Measurements from ENCODE around the gene CNTN4. TPM values are rescaled to one million over a fixed set of nuclear protein-coding genes. Genes with fewer than 3 reads are reported as not detected.

The CNTN4 gene
- total RNA-seq, 2 experiments from 2014 or later, result not detected

DNA sequence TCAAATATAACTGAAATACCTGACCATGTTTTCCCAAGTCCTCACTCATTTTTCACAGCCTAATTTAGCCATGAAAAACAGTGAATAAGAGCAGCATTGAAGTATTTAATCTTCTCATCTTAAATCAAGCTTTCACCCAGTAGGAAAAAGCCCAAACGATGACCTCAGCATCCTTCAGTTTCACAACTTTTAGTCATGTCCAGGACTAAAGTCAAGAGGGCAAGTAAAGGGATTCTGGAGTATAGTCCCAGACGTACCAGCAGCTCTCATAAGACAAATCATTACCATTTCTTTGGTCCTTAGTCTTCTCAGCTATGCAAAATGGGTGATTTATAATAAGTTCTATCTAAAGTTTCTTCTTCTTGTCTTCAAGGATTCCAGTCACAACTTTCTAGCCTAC is 774.2 kb downstream of the CNTN4 start:
- no peak overlapping the region for H3K4me3 Mint-ChIP-seq
- POLR2A ChIA-PET, result no interaction called here
- H3K36me3 Mint-ChIP-seq (ENCODE audit: low read depth), result no peaks in the 10 kb centered on the region
- no peaks in the 10 kb centered on the region for H3K4me1 Mint-ChIP-seq (ENCODE audit: low read depth)
- no peak for DNase-seq
- H3K9me3 Mint-ChIP-seq, result no peaks in the 10 kb centered on the region
- TF ChIP-seq, protein P1, sequence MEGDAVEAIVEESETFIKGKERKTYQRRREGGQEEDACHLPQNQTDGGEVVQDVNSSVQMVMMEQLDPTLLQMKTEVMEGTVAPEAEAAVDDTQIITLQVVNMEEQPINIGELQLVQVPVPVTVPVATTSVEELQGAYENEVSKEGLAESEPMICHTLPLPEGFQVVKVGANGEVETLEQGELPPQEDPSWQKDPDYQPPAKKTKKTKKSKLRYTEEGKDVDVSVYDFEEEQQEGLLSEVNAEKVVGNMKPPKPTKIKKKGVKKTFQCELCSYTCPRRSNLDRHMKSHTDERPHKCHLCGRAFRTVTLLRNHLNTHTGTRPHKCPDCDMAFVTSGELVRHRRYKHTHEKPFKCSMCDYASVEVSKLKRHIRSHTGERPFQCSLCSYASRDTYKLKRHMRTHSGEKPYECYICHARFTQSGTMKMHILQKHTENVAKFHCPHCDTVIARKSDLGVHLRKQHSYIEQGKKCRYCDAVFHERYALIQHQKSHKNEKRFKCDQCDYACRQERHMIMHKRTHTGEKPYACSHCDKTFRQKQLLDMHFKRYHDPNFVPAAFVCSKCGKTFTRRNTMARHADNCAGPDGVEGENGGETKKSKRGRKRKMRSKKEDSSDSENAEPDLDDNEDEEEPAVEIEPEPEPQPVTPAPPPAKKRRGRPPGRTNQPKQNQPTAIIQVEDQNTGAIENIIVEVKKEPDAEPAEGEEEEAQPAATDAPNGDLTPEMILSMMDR (IDR thresholded peaks at IDR 0.05), result no peak
- intact Hi-C loops (cut with micrococcal nuclease), result no loop called here
- peaks cover 10% of the 10 kb centered on the region for H3K27me3 Mint-ChIP-seq
- no peak overlapping the region for H3K27ac Mint-ChIP-seq
- CTCF ChIA-PET, result no interaction called here
- ATAC-seq, result no peak

DNA sequence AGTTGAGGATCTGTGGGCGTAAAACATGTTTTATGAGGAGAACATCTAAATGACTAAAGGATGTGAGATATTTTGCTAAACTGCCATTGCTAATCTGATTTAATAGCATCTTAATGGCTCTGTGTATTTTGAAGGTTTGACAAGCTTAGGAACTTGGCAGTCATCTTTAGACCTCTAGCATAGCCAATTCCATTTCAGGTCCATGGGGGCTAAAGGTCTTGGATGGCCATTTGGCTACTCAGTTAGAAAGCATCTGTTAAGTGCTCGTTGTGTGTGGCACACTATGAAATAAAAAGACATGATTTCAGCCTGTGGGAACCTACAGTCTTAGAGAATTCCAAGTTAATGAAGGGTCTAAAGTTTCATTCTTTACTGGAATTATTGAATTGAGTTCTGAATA is 775.3 kb downstream of the CNTN4 start:
- no peak for DNase-seq
- TF ChIP-seq, protein P1 (IDR thresholded peaks at IDR 0.05), result no peak
- Mint-ChIP-seq H3K27ac (no peak overlapping the region), H3K4me1 (ENCODE audit: low read depth) (no peaks in the 10 kb centered on the region), H3K36me3 (ENCODE audit: low read depth) (no peaks in the 10 kb centered on the region), H3K27me3 (peaks cover 10% of the 10 kb centered on the region), H3K9me3 (no peaks in the 10 kb centered on the region), H3K4me3 (no peak overlapping the region)
- ATAC-seq, result no peak
- POLR2A ChIA-PET, result no interaction called here
- CTCF ChIA-PET, result no interaction called here
- intact Hi-C loops (cut with micrococcal nuclease), result no loop called here

GRCh38 chr3:2875699-2876098 is 777.0 kb downstream of the CNTN4 start:
- intact Hi-C loops (cut with micrococcal nuclease), result no loop called here
- H3K27ac Mint-ChIP-seq, result no peak overlapping the region

GRCh38 chr3:2876362-2876761 is 777.7 kb downstream of the CNTN4 start:
- DNase-seq, result no peak
- TF ChIP-seq, protein P1 (IDR thresholded peaks at IDR 0.05), result no peak
- H3K36me3 Mint-ChIP-seq (ENCODE audit: low read depth), result no peaks in the 10 kb centered on the region
- no peak for ATAC-seq
- H3K9me3 Mint-ChIP-seq, result no peaks in the 10 kb centered on the region
- intact Hi-C loops (cut with micrococcal nuclease), result no loop called here
- CTCF ChIA-PET, result no interaction called here
- H3K27me3 Mint-ChIP-seq, result peaks cover 8% of the 10 kb centered on the region
- POLR2A ChIA-PET, result no interaction called here
- no peak overlapping the region for H3K27ac Mint-ChIP-seq
- H3K4me3 Mint-ChIP-seq, result no peak overlapping the region
- H3K4me1 Mint-ChIP-seq (ENCODE audit: low read depth), result no peaks in the 10 kb centered on the region

More at GRCh38 chr3:2875699-2876098, 777.0 kb downstream of the CNTN4 start:
- ATAC-seq (no peak), DNase-seq (no peak)
- no peaks in the 10 kb centered on the region for H3K9me3 Mint-ChIP-seq
- TF ChIP-seq, protein P1 (IDR thresholded peaks at IDR 0.05), result no peak
- peaks cover 8% of the 10 kb centered on the region for H3K27me3 Mint-ChIP-seq
- H3K4me1 Mint-ChIP-seq (ENCODE audit: low read depth), result no peaks in the 10 kb centered on the region
- no peaks in the 10 kb centered on the region for H3K36me3 Mint-ChIP-seq (ENCODE audit: low read depth)
- CTCF ChIA-PET, result no interaction called here
- H3K4me3 Mint-ChIP-seq, result no peak overlapping the region
- POLR2A ChIA-PET, result no interaction called here

DNA sequence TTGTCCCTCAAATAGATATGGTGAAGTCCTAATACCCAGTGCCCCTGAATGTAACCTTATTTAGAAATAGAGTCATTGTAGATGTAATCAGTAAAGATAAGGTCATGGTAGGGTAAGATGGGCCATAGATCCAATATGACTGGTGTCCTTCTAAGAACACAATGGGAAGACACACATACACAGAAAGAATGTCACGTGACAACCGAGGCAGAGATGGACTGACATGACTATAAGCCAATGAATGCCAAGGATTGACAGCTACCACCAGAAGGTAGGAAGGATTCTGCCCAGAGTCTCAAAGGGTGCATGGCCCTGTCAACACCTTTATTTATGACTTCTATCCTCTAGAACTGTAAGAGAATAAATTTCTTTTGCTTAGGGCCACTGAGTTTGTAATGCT is 780.4 kb downstream of the CNTN4 start:
- intact Hi-C loops (cut with micrococcal nuclease), result no loop called here
- POLR2A ChIA-PET, result no interaction called here

More for the DNA sequence above, 780.4 kb downstream of the CNTN4 start:
- TF ChIP-seq, protein P1 (IDR thresholded peaks at IDR 0.05), result no peak
- no peaks in the 10 kb centered on the region for H3K36me3 Mint-ChIP-seq (ENCODE audit: low read depth)
- no peak overlapping the region for H3K27ac Mint-ChIP-seq
- ATAC-seq, result no peak
- no peaks in the 10 kb centered on the region for H3K9me3 Mint-ChIP-seq
- no peak overlapping the region for H3K4me3 Mint-ChIP-seq
- no peak for DNase-seq
- CTCF ChIA-PET, result no interaction called here
- no peaks in the 10 kb centered on the region for H3K4me1 Mint-ChIP-seq (ENCODE audit: low read depth)
- no peaks in the 10 kb centered on the region for H3K27me3 Mint-ChIP-seq
